K562 (cell line): Measurements from ENCODE around the gene TMEM132C.

ENCODE experiments used
- CTCF ChIP-seq, 3 experiments: IDR thresholded peaks in 2 of 3; conservative IDR thresholded peaks in 1 of 3; 2 replicates each; pipeline ENCODE4 v1.5.1; 2011 to 2012; ENCODE audit warnings: low read length in 3 of 3, mild to moderate bottlenecking in 3 of 3, control low read depth in 2 of 3, improper control_type of control experiment in 1 of 3, inconsistent platforms in 1 of 3, low read depth in 1 of 3, mixed read lengths in 1 of 3, moderate library complexity in 1 of 3; ENCODE audit not compliant: insufficient read depth in 2 of 3
- EHMT2 ChIP-seq: fragments of 450-650 bp; IDR thresholded peaks from 2 replicates; pipeline ENCODE4 v1.6.1; 2018; ENCODE audit warnings: antibody characterized with exemption
- ELF2 ChIP-seq: fragments of 250-450 bp; sonication (Bioruptor Pico); IDR thresholded peaks from 2 replicates; pipeline ENCODE4 v1.5.0; 2021; ENCODE audit warnings: mild to moderate bottlenecking
- FOXA3 ChIP-seq, 2 experiments: fragments of 450-650 bp in 1 of 2; sonication (generic) in 1 of 2; formaldehyde crosslinking; IDR thresholded peaks in 1 of 2; conservative IDR thresholded peaks in 1 of 2; 2 replicates each; pipeline versions ENCODE4 v1.4.0 to v1.8.0; 2020 to 2022; ENCODE audit warnings: mild to moderate bottlenecking in 2 of 2, missing genetic modification reagents in 1 of 2
- GTF2F1 ChIP-seq: IDR thresholded peaks from 2 replicates; pipeline ENCODE4 v1.6.1; 2011; ENCODE audit warnings: low read depth, low read length, improper control_type of control experiment
- LARP7 ChIP-seq: fragments of 450-650 bp; IDR thresholded peaks from 2 replicates; pipeline ENCODE4 v1.6.1; 2016
- MAX ChIP-seq: sonication (generic); formaldehyde crosslinking; IDR thresholded peaks from 2 replicates; pipeline ENCODE4 v1.9.0; 2022; ENCODE audit warnings: mild to moderate bottlenecking, missing genetic modification reagents
- POLR2A ChIP-seq: fragments of 450-650 bp; conservative IDR thresholded peaks from 2 replicates; pipeline ENCODE4 v1.6.1; 2016
- POLR3A ChIP-seq: IDR thresholded peaks from 2 replicates; pipeline ENCODE4 v1.6.1; 2011; ENCODE audit warnings: borderline replicate concordance, mild to moderate bottlenecking, moderate library complexity; ENCODE audit not compliant: insufficient read length, insufficient read depth; ENCODE audit errors: extremely low read depth
- RBBP5 ChIP-seq: fragments of 200-600 bp; sonication (generic); IDR thresholded peaks from 2 replicates; pipeline ENCODE4 v1.6.1; 2012; ENCODE audit warnings: borderline replicate concordance, mild to moderate bottlenecking, low read length, control low read depth, inconsistent platforms; ENCODE audit not compliant: insufficient read depth, poor library complexity, severe bottlenecking
- REST ChIP-seq, 2 experiments: fragments of 450-650 bp; formaldehyde crosslinking in 1 of 2; IDR thresholded peaks; 2 replicates each; pipeline versions ENCODE4 v1.4.0 to v1.6.1; 2014 to 2020; ENCODE audit warnings: mild to moderate bottlenecking in 2 of 2, borderline replicate concordance in 1 of 2, low read depth in 1 of 2
- ZBED1 ChIP-seq: IDR thresholded peaks from 2 replicates; pipeline ENCODE4 v1.6.1; 2014
- ZNF24 ChIP-seq: fragments of 450-650 bp; IDR thresholded peaks from 2 replicates; pipeline ENCODE4 v1.6.1; 2016
- ZNF324 ChIP-seq: fragments of 250-450 bp; sonication (Bioruptor Pico); IDR thresholded peaks from 2 replicates; pipeline ENCODE4 v1.4.0; 2020; ENCODE audit warnings: mild to moderate bottlenecking

- no peak for TF ChIP-seq GTF2F1
- no peak for TF ChIP-seq LARP7
- TF ChIP-seq FOXA3 (CRISPR knock-in tag; conservative IDR thresholded peaks at IDR 0.05 in 1 of 2, IDR thresholded peaks at IDR 0.05 in 1 of 2), result no peak
- TF ChIP-seq POLR2A, result no peak
- no peak for TF ChIP-seq CTCF (IDR thresholded peaks at IDR 0.05 in 2 of 3, conservative IDR thresholded peaks at IDR 0.05 in 1 of 3; ENCODE audit: insufficient read depth in 2 of 3, low read depth in 1 of 3, low read length in 3 of 3)
- no peak for TF ChIP-seq RBBP5
- no peak for TF ChIP-seq ELF2 (CRISPR knock-in tag)
- TF ChIP-seq ZNF324 (CRISPR knock-in tag), result no peak
- no peak for TF ChIP-seq REST (IDR thresholded peaks at IDR 0.05; ENCODE audit: borderline replicate concordance)
- no peak for TF ChIP-seq REST (CRISPR knock-in tag; IDR thresholded peaks at IDR 0.05; ENCODE audit: low read depth)
- no peak for TF ChIP-seq POLR3A
- TF ChIP-seq MAX (CRISPR knock-in tag), result no peak
- no peak for TF ChIP-seq EHMT2
- TF ChIP-seq ZBED1, result no peak
- TF ChIP-seq ZNF24, result no peak
Measured at GRCh38 chr12:128338386-128339125, 71.6 kb downstream of the TMEM132C start.
